ENCODE measurements around the gene GRIA2.
"Not testable (repeated sequence)": the region's sequence is repeated elsewhere in the genome, so short reads cannot be mapped to it uniquely, and the experiment has no call there.

GRIA2 gene

GRCh38 chr4:157245351-157245750, 24.8 kb downstream of the GRIA2 start:
- DNase-seq (ENCODE audit: low read depth): no peak
- H3K4me3 ChIP-seq (ENCODE audit: control insufficient read depth, low read depth, low read length): no peak overlapping the region
- no peak for TF ChIP-seq CTCF (conservative IDR thresholded peaks at IDR 0.05; ENCODE audit: control insufficient read depth, insufficient read depth, low read depth, low read length)

- TF ChIP-seq CTCF (conservative IDR thresholded peaks at IDR 0.05; ENCODE audit: control insufficient read depth, insufficient read depth, low read depth, low read length): no peak
- H3K4me3 ChIP-seq (ENCODE audit: control insufficient read depth, low read depth, low read length): no peak overlapping the region
- no peak for DNase-seq (ENCODE audit: low read depth)
Observed at GRCh38 chr4:157246964-157247363, 26.4 kb downstream of the GRIA2 start.

DNA sequence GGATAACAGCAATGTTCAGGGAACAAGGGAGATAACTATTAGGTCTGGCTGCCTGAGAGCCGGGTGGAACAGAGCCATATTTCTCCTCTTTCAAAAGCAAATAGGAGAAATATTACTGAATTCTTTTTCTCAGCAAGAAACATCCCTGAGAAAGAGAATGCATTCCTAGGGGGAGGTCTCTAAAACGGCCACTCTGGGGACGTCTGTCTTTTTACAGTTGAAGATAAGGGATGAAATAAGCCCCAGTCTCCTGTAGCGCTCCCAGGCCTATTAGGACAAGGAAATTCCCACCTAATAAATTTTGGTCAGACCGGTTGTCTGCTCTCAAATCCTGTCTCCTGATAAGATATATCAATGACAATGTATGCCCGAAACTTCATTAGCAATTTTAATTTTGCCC, 37.6 kb downstream of the GRIA2 start:
- not testable (repeated sequence) for H3K4me3 ChIP-seq (ENCODE audit: control insufficient read depth, low read depth, low read length); DNase-seq (ENCODE audit: low read depth)

DNA sequence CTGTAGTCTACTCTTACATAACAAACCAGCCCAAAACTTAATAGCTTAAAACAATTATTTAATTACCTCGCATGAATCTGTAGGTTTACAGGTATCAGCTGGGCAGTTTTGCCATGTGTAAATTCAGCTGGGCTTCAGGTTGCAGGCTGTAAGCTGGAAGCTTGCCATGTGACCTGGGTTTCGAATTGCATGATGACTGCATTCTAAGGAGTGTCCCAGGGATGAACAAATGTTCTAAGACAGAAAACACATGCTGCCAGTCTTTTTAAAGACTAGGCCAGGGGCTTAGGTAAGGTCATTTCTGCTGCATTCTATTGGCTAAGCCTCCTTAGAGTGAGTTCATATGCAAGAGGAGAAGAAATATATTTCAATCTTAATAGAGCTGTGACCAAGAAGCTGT, 44.8 kb downstream of the GRIA2 start:
- TF ChIP-seq CTCF (conservative IDR thresholded peaks at IDR 0.05; ENCODE audit: control insufficient read depth, insufficient read depth, low read depth, low read length): no peak
- peak; percentile 53 for DNase-seq (ENCODE audit: low read depth)
- H3K4me3 ChIP-seq (ENCODE audit: control insufficient read depth, low read depth, low read length): no peak overlapping the region

GRCh38 chr4:157270108-157270507, 49.6 kb downstream of the GRIA2 start:
- H3K4me3 ChIP-seq (ENCODE audit: control insufficient read depth, low read depth, low read length): no peak overlapping the region
- no peak for TF ChIP-seq CTCF (conservative IDR thresholded peaks at IDR 0.05; ENCODE audit: control insufficient read depth, insufficient read depth, low read depth, low read length)
- DNase-seq (ENCODE audit: low read depth): no peak

DNA sequence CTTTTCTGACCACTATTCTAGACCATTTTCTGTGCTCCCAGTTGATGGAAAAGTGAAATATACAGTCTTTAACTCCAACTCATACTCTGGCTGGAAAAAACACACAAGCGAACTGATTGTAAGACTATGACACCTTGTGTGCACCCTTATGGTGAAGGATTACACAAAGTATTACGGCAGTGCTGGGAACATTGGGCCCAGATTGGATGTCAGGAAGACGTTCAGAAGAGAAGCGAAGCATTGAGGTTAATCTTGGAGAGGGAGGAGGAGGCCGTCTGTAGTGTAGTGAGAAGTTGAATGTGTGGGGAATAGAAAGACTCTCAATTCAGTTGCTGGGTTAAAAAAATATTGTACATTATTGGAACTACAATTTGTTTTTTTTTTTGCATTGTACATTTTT, 50.0 kb downstream of the GRIA2 start:
- no peak for TF ChIP-seq CTCF (conservative IDR thresholded peaks at IDR 0.05; ENCODE audit: control insufficient read depth, insufficient read depth, low read depth, low read length)
- DNase-seq (ENCODE audit: low read depth): no peak
- H3K4me3 ChIP-seq (ENCODE audit: control insufficient read depth, low read depth, low read length): no peak overlapping the region

GRCh38 chr4:157271166-157271869, 50.8 kb downstream of the GRIA2 start:
- H3K4me3 ChIP-seq (ENCODE audit: control insufficient read depth, low read depth, low read length): no peak overlapping the region
- no peak for TF ChIP-seq CTCF (conservative IDR thresholded peaks at IDR 0.05; ENCODE audit: control insufficient read depth, insufficient read depth, low read depth, low read length)
- peak; percentile 8 for DNase-seq (ENCODE audit: low read depth)

Data from fibroblast of mammary gland (primary cell).